Heart left ventricle (tissue), 16 donors: ENCODE measurements around the gene NEK7. TPM values are rescaled to one million over a fixed set of nuclear protein-coding genes. Genes with fewer than 3 reads are reported as not detected.

ENCODE experiments used
- ATAC-seq, 4 donors: fragments of 200-7000 bp; cut with Tn5 transposase; one replicate each; pipeline ENCODE4 v1.9.1; 2020 to 2022; ENCODE audit warnings: moderate library complexity in 4 of 4, mild to moderate bottlenecking in 3 of 4, moderate number of reproducible peaks in 1 of 4
- DNase-seq, 5 donors: peaks; one replicate each; pipeline ENCODE4 v3.0.0-alpha.2; 2020
- H3K27ac ChIP-seq, 12 donors: fragments of 200-600 bp; sonication (generic) in 4 of 12; one replicate each; pipeline versions ENCODE4 v1.5.0 to v1.8.0; 2016 to 2022; ENCODE audit warnings: mild to moderate bottlenecking in 2 of 12
- H3K27me3 ChIP-seq, 9 donors: fragments of 200-600 bp; sonication (generic) in 2 of 9; one replicate each; pipeline versions ENCODE4 v1.5.1 to v1.8.0; 2016 to 2022; ENCODE audit warnings: mild to moderate bottlenecking in 3 of 9
- H3K36me3 ChIP-seq, 9 donors: fragments of 200-600 bp; sonication (generic) in 2 of 9; one replicate each; pipeline versions ENCODE4 v1.5.0 to v1.8.0; 2018 to 2022; ENCODE audit warnings: mild to moderate bottlenecking in 2 of 9
- H3K4me1 ChIP-seq, 12 donors: fragments of 200-600 bp; sonication (generic) in 4 of 12; one replicate each; pipeline versions ENCODE4 v1.5.0 to v1.8.0; 2016 to 2022; ENCODE audit warnings: mild to moderate bottlenecking in 3 of 12
- H3K4me3 ChIP-seq, 12 donors: fragments of 200-600 bp; sonication (generic) in 4 of 12; one replicate each; pipeline versions ENCODE4 v1.5.0 to v1.8.0; 2017 to 2022; ENCODE audit warnings: mild to moderate bottlenecking in 9 of 12, moderate library complexity in 4 of 12
- H3K9me3 ChIP-seq, 12 donors: fragments of 200-600 bp; sonication (generic) in 4 of 12; one replicate each; pipeline versions ENCODE4 v1.5.0 to v1.8.0; 2016 to 2022; ENCODE audit warnings: mild to moderate bottlenecking in 1 of 12
- POLR2A ChIP-seq, 2 donors: fragments of 450-650 bp; IDR thresholded peaks; one replicate each; pipeline ENCODE4 v1.6.1; 2017; ENCODE audit warnings: antibody characterized with exemption in 2 of 2, mild to moderate bottlenecking in 2 of 2, moderate library complexity in 2 of 2
- WGBS, 4 donors: extraction: QIAGEN DNeasy Blood & Tissue Kit in 2 of 4; methylation state at CpG; one replicate each; pipeline versions ENCODE4 v1.1.5 to v1.1.7; 2013 to 2018; 5-methylcytosine and 5-hydroxymethylcytosine counted together
- intact Hi-C, 10 donors: fragments of 100-400 bp; cut with DNase I; formaldehyde crosslinking; loops; one replicate each; pipeline versions ENCODE4 v1.11.1 to v1.14.2; 2022
- polyA plus RNA-seq, 2 donors: library from polyadenylated mRNA; stranded (reverse); fragments of 200-250 nt; gene quantifications; one replicate each; pipeline ENCODE4 v1.2.3, GENCODE V29; 2013
- total RNA-seq, 9 donors: library from RNA; depleted of rRNA in 2 of 9; stranded (reverse); fragments of >200 nt in 2 of 9; fragmentation: NEBNext Ultra II Directional in 3 of 9; extraction: Animal tissue kit (Norgen Biotek cat#: 25700) in 3 of 9; gene quantifications; one replicate each; pipeline versions ENCODE4 v1.1.0 to v1.2.4, GENCODE V29; 2016 to 2023
- TF ChIP-seq, protein P1 (sequence below), 12 donors: fragments of 200-600 bp; sonication (generic) in 4 of 12; IDR thresholded peaks; one replicate each; pipeline versions ENCODE4 v1.5.0 to v1.8.0; 2018 to 2022; ENCODE audit warnings: antibody characterized with exemption in 12 of 12, mild to moderate bottlenecking in 5 of 12
- donor health status: ischemic (EF 13 %, LVEDD 7.1; RV severe dilation, severe dysfunction).
- donor health status: healthy with polysubstance abuse.
- donor health status: DM: no; HTN: yes; CAD: no.
- donor health status: DM: no; HTN: no; CAD: no.
- donor health status: ischemic (EF 25% LVEDD 6.9; RV normal size, moderate dysfunction).
- donor health status: ischemic (EF 25% LVEDD 5.7; RV mildly dilated, moderate dysfunction).
- donor health status: healthy.
- donor health status: DM: yes; HTN: yes; CAD: no.
- donor health status: ischemic (EF 35%, LVEDD 5.7; RV mildly dilated, moderate dysfunction).
- donor health status: nonischemic (EF 11% LVEDD 7.7; RV severe dilation, severe dysfunction).
- donor health status: DM: yes; HTN: yes; CAD: no.
- donor health status: PGD.
- donor health status: ischemic (EF 29% LVEDD 5.4; RV normal size, mild dysfunction).
- donor health status: nonischemic (EF 23%, LVEDD 6.1; RV moderate dilation, normal function).

The NEK7 gene
- total and polyA plus RNA-seq, 11 donors = 57.5 to 499 (median 235) TPM

DNA sequence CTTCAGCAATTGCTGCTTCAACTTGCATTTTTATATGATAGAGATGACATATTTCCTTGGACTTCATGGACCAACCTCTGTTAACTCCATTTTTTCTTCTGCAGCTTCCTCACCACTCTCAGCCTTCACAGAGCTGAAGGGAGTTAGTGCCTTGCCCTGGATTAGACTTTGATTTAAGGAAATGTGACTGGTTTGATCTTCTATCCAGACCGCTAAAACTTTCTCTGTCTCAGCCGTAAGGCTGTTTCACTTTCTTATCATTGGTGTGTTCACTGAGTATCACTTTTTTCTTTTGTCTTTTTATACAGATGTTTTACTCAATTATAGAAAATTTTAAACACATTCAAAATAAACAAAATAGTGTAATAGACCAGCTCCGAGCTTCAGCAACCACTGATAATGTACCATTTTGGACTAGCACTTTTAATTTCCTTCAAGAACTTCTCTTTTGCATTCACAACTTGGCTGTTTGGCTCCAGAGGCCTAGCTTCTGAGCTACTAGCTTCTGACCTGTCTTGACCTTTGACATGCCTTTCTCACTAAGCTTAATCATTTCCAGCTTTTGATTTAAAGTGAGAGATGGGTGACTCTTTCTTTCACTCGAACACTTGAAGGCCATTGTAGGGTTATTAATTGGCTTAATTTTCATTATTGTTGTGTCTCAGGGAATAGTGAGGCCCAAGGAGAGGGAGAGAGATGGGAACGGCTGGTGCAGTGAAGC is 9.3 kb downstream of the NEK7 start:
- no peaks in the 10 kb centered on the region for H3K36me3 ChIP-seq
- H3K4me1 ChIP-seq = peaks cover 12 to 97% (median 76%) of the 10 kb centered on the region in 12 donors
- no peak for DNase-seq
- H3K27me3 ChIP-seq = no peaks in the 10 kb centered on the region
- no peaks in the 10 kb centered on the region for H3K9me3 ChIP-seq
- H3K4me3 ChIP-seq = peak overlapping the region in 1 of 12 donors; percentile 15
- no peak for ATAC-seq
- H3K27ac ChIP-seq = peak overlapping the region in 5 of 12 donors; percentile 6 to 76 (median 70)
- TF ChIP-seq, protein P1, sequence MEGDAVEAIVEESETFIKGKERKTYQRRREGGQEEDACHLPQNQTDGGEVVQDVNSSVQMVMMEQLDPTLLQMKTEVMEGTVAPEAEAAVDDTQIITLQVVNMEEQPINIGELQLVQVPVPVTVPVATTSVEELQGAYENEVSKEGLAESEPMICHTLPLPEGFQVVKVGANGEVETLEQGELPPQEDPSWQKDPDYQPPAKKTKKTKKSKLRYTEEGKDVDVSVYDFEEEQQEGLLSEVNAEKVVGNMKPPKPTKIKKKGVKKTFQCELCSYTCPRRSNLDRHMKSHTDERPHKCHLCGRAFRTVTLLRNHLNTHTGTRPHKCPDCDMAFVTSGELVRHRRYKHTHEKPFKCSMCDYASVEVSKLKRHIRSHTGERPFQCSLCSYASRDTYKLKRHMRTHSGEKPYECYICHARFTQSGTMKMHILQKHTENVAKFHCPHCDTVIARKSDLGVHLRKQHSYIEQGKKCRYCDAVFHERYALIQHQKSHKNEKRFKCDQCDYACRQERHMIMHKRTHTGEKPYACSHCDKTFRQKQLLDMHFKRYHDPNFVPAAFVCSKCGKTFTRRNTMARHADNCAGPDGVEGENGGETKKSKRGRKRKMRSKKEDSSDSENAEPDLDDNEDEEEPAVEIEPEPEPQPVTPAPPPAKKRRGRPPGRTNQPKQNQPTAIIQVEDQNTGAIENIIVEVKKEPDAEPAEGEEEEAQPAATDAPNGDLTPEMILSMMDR (IDR thresholded peaks at IDR 0.05) = no peak
- TF ChIP-seq POLR2A (IDR thresholded peaks at IDR 0.05) = no peak
- intact Hi-C loops = loop anchor here in 2 of 10 donors (5.0 to 10.0 kb wide), 2 partner anchors 99 to 101 kb away; no protein-coding TSS in a partner anchor
- WGBS, 4 donors = 84 to 88% (median 85%) methylated on average over 5 of the region's 5 CpGs

DNA sequence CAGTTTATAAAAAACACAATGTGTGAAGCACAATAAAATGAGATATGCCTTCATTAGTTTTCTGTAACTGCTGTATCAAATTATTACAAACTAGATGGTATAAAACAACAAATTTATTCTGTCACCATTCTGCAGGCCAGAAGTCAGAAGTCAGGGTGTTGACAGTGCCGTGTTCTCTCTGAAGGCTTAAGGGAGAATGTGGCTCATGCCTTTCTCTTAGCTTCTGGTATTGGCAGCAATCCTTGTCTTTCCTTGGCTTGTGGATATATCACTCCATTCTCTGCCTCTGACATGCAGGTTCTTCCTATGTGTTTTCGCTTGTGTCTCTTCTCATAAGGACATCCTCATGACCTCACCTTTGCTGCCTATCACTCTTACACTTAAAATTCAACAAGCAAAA is 10.1 kb downstream of the NEK7 start:
- Histone ChIP-seq H3K27ac (peak overlapping the region; percentile 6 to 78 (median 62)), H3K4me1 (peaks cover 12 to 97% (median 78%) of the 10 kb centered on the region in 12 donors), H3K4me3 (no peak overlapping the region), H3K36me3 (no peaks in the 10 kb centered on the region), H3K27me3 (no peaks in the 10 kb centered on the region), H3K9me3 (no peaks in the 10 kb centered on the region)
- ATAC-seq (peak; percentile 42 to 72 (median 46)), DNase-seq (peak in 1 of 5 donors; percentile 30)
- TF ChIP-seq, protein P1 (IDR thresholded peaks at IDR 0.05) = no peak
- no peak for TF ChIP-seq POLR2A (IDR thresholded peaks at IDR 0.05)
- 54 to 68% (median 61%) methylated on average over 2 of the region's 2 CpGs for WGBS, 4 donors
- intact Hi-C loops = loop anchor here in 2 of 10 donors (5.0 to 10.0 kb wide), 2 partner anchors 98 to 100 kb away; no protein-coding TSS in a partner anchor

DNA sequence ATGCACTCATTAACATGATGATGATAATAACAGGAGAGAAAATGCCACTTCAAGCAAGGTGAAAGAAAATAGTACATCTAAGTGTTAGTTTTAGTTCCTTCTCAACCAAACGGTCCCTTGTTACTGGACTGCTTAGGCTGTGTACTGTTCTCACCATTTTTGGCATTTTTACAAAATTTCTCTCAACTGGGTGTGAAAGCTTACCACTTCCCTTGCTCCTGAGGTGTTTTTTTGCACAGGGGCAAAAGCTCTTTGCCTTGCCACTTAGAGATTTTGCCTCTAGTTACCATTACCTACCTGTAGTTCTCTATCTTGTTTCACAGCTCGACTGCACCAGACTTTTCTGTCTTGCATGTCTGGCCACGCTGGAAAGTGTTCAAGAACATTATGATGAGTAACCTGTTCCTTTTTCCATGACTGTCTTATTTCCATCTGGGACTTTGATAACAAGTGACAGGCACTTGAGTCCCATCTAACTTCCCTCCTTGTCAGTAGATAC is 10.7 kb downstream of the NEK7 start:
- DNase-seq (peak in 2 of 5 donors; percentile 23 to 38), ATAC-seq (peak; percentile 48 to 86 (median 72))
- peak overlapping the region; percentile 6 to 78 (median 62) for H3K27ac ChIP-seq
- TF ChIP-seq POLR2A (IDR thresholded peaks at IDR 0.05) = no peak
- TF ChIP-seq, protein P1 (IDR thresholded peaks at IDR 0.05) = no peak
- no peaks in the 10 kb centered on the region for H3K27me3 ChIP-seq
- H3K4me1 ChIP-seq = peaks cover 12 to 97% (median 78%) of the 10 kb centered on the region in 12 donors
- H3K4me3 ChIP-seq = no peak overlapping the region
- no peaks in the 10 kb centered on the region for H3K9me3 ChIP-seq
- WGBS, 4 donors = 15 to 25% (median 19%) methylated on average over 3 of the region's 3 CpGs
- intact Hi-C loops = loop anchor here in 2 of 10 donors (5.0 to 10.0 kb wide), 2 partner anchors 97 to 100 kb away; no protein-coding TSS in a partner anchor
- no peaks in the 10 kb centered on the region for H3K36me3 ChIP-seq

DNA sequence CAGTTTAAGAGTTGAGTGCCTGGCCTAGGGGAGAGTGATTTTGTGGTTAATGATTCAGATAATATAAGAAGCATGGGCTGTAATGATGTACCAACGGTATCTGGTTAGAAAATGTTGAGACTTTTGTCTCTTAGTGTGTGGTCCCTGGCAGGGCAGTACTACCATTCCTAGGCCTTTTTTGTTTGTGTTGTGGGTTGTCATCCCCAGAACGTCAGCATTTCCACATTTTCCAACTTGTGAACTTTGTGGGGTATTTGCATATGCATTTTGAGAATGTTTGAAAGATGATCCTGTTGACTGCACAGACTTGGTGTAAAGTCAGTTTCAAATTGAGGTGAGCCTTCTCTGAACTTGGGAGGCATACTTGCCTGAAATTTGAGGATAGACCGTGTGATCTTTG is 11.4 kb downstream of the NEK7 start:
- H3K27ac ChIP-seq = peak overlapping the region in 11 of 12 donors; percentile 6 to 78 (median 61)
- intact Hi-C loops = loop anchor here in 2 of 10 donors (5.0 to 10.0 kb wide), 2 partner anchors 97 to 99 kb away; no protein-coding TSS in a partner anchor
- no peak overlapping the region for H3K4me3 ChIP-seq
- no peaks in the 10 kb centered on the region for H3K9me3 ChIP-seq
- H3K36me3 ChIP-seq = no peaks in the 10 kb centered on the region
- DNase-seq (no peak), ATAC-seq (peak in 1 of 4 donors; percentile 20)
- H3K27me3 ChIP-seq = no peaks in the 10 kb centered on the region
- 59 to 78% (median 70%) methylated on average over 3 of the region's 3 CpGs for WGBS, 4 donors
- TF ChIP-seq POLR2A (IDR thresholded peaks at IDR 0.05) = no peak
- TF ChIP-seq, protein P1 (IDR thresholded peaks at IDR 0.05) = no peak
- H3K4me1 ChIP-seq = peaks cover 12 to 97% (median 81%) of the 10 kb centered on the region in 12 donors
